ENCODE measurements around the gene NUDT6. TPM values are rescaled to one million over a fixed set of nuclear protein-coding genes. Genes with fewer than 3 reads are reported as not detected.

Gene NUDT6
- total and polyA plus RNA-seq, 2 experiments from 2014 or later: 5.6 to 11.0 TPM

DNA sequence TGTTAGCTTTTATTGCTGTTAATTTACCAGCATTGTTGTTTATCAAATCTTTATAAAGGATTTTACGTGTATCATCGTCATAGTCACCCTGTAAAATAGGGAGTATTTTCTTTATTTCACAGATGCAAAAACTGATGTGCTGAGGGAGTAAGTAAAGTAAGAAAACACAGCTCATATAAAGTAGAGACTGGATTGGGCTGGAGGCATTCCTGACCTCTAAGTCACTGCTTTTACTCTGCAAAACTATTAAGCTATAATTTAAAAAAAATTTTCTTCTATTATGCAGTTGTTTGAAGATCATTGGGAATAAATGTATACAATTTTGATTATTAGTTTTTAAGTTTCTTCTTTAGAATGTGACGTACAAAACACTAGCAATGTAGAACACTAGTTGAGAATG is 45.9 kb downstream of the NUDT6 start:
- H2AFZ ChIP-seq: no peak overlapping the region
- H3K27me3 ChIP-seq: no peaks in the 10 kb centered on the region
- H3K27ac ChIP-seq: no peak overlapping the region
- no peak for DNase-seq (ENCODE audit: low spot score)
- no peak overlapping the region for H3K4me3 ChIP-seq
- peaks cover 2% of the 10 kb centered on the region for H3K79me2 ChIP-seq
- H4K20me1 ChIP-seq (ENCODE audit: insufficient read depth, poor library complexity, severe bottlenecking): no peaks in the 10 kb centered on the region
- H3K9me3 ChIP-seq (ENCODE audit: low read depth): no peaks in the 10 kb centered on the region
- H3K36me3 ChIP-seq (replicated peaks; ENCODE audit: insufficient read depth, low read depth): no peaks in the 10 kb centered on the region
- H3K9me2 ChIP-seq (replicated peaks; ENCODE audit: insufficient read depth): no peaks in the 10 kb centered on the region
- WGBS (ENCODE audit: low lambda C conversion rate, missing lambda C conversion rate): 95% methylated on average over 3 of the region's 3 CpGs
- H3K4me1 ChIP-seq (ENCODE audit: insufficient read depth): no peaks in the 10 kb centered on the region
- H3K4me2 ChIP-seq: no peak overlapping the region
- TF ChIP-seq EZH2 (IDR thresholded peaks at IDR 0.05; ENCODE audit: borderline replicate concordance) (no peak), EZH2phosphoT487 (IDR thresholded peaks at IDR 0.05; ENCODE audit: low read depth, severe bottlenecking, unreplicated experiment) (no peak)
- TF ChIP-seq, protein P1, sequence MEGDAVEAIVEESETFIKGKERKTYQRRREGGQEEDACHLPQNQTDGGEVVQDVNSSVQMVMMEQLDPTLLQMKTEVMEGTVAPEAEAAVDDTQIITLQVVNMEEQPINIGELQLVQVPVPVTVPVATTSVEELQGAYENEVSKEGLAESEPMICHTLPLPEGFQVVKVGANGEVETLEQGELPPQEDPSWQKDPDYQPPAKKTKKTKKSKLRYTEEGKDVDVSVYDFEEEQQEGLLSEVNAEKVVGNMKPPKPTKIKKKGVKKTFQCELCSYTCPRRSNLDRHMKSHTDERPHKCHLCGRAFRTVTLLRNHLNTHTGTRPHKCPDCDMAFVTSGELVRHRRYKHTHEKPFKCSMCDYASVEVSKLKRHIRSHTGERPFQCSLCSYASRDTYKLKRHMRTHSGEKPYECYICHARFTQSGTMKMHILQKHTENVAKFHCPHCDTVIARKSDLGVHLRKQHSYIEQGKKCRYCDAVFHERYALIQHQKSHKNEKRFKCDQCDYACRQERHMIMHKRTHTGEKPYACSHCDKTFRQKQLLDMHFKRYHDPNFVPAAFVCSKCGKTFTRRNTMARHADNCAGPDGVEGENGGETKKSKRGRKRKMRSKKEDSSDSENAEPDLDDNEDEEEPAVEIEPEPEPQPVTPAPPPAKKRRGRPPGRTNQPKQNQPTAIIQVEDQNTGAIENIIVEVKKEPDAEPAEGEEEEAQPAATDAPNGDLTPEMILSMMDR (IDR thresholded peaks at IDR 0.05; ENCODE audit: poor library complexity): no peak

DNA sequence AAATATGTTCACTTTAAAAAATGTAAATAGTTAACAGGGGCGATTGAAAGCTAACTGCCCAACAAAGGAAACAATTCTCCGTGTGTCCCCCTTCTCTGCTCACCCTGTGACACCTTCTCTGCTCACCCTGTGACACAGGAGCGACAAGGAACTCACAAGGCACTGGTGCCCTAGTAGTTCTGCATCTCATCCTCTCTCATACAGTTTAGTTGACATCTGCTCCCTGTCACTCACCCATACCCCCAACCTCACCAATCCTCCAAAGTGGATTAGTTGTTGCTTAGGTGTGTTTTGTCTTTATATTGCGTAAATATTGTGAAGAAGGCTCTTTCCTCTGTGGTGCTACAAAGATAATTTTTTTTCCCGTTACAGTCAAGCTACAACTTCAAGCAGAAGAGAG is 46.4 kb downstream of the NUDT6 start:
- Histone ChIP-seq H3K36me3 (replicated peaks; ENCODE audit: insufficient read depth, low read depth) (no peaks in the 10 kb centered on the region), H3K4me3 (no peak overlapping the region), H3K79me2 (peaks cover 2% of the 10 kb centered on the region), H3K27ac (no peak overlapping the region), H3K27me3 (no peaks in the 10 kb centered on the region), H3K4me1 (ENCODE audit: insufficient read depth) (no peaks in the 10 kb centered on the region), H4K20me1 (ENCODE audit: insufficient read depth, poor library complexity, severe bottlenecking) (no peaks in the 10 kb centered on the region), H3K4me2 (no peak overlapping the region), H3K9me2 (replicated peaks; ENCODE audit: insufficient read depth) (no peaks in the 10 kb centered on the region), H3K9me3 (ENCODE audit: low read depth) (no peaks in the 10 kb centered on the region), H2AFZ (no peak overlapping the region)
- DNase-seq (ENCODE audit: low spot score): no peak
- TF ChIP-seq, protein P1 (IDR thresholded peaks at IDR 0.05; ENCODE audit: poor library complexity): no peak
- no peak for TF ChIP-seq EZH2 (IDR thresholded peaks at IDR 0.05; ENCODE audit: borderline replicate concordance)
- TF ChIP-seq EZH2phosphoT487 (IDR thresholded peaks at IDR 0.05; ENCODE audit: low read depth, severe bottlenecking, unreplicated experiment): no peak
- 90% methylated on average over 5 of the region's 5 CpGs for WGBS (ENCODE audit: low lambda C conversion rate, missing lambda C conversion rate)

DNA sequence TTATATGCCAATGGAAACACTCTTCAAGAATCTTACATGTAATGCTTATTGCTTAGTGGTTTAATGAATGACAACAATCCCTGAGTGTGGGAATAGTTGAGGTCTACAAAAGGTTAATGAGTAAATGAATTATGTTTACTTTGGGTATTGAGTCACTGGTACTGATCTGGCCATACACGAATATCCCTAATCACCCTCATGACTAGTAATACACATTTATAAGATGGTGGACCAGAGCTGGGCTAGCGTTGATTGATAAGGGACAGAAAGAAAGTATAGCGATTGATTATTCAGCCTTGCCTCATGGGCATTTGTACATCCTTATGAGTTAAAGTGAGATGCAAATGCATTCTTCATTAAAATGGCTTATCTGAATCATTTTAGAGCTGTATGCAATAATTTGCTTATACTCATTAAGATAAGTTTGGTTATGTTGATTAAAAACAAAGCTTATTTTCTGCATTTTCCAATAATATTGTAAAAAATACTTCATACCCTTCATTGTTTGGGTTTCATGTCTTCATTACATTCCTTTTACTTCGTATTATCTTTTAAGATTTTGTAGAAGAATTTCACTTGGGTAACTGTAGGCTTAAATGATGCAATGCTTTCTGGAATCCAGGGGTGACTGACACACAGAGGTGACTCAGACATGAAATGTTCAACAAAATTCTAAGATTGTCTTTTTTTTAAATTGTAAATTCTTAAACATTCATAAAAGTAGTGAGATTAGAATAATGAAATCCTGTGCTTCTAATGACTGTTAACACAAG is 48.4 kb downstream of the NUDT6 start:
- no peak for TF ChIP-seq EZH2phosphoT487 (IDR thresholded peaks at IDR 0.05; ENCODE audit: low read depth, severe bottlenecking, unreplicated experiment)
- no peak for TF ChIP-seq EZH2 (IDR thresholded peaks at IDR 0.05; ENCODE audit: borderline replicate concordance)
- TF ChIP-seq, protein P1 (IDR thresholded peaks at IDR 0.05; ENCODE audit: poor library complexity): no peak
- peak overlapping the region; percentile 22 for H3K27ac ChIP-seq
- no peaks in the 10 kb centered on the region for H4K20me1 ChIP-seq (ENCODE audit: insufficient read depth, poor library complexity, severe bottlenecking)
- peak; percentile 16 for DNase-seq (ENCODE audit: low spot score)
- H3K9me3 ChIP-seq (ENCODE audit: low read depth): peaks cover 1% of the 10 kb centered on the region
- no peak overlapping the region for H3K4me3 ChIP-seq
- no peaks in the 10 kb centered on the region for H3K4me1 ChIP-seq (ENCODE audit: insufficient read depth)
- H3K4me2 ChIP-seq: no peak overlapping the region
- H3K36me3 ChIP-seq (replicated peaks; ENCODE audit: insufficient read depth, low read depth): no peaks in the 10 kb centered on the region
- H3K79me2 ChIP-seq: peaks cover 2% of the 10 kb centered on the region
- no peak overlapping the region for H2AFZ ChIP-seq
- WGBS (ENCODE audit: low lambda C conversion rate, missing lambda C conversion rate): 65% methylated on average over 4 of the region's 4 CpGs
- no peaks in the 10 kb centered on the region for H3K9me2 ChIP-seq (replicated peaks; ENCODE audit: insufficient read depth)
- H3K27me3 ChIP-seq: no peaks in the 10 kb centered on the region
